CD8-positive, alpha-beta memory T cell (primary cell): ENCODE results near the gene MCM3AP. TPM values are rescaled to one million over a fixed set of nuclear protein-coding genes. Genes with fewer than 3 reads are reported as not detected.
A peak's percentile ranks its signal among the peaks of the same experiment; 100 is the strongest.

Experiments
- CTCF ChIA-PET: fragments of 350-600 bp; sonication (Branson Sonifier 250); formaldehyde crosslinking; loops from one replicate; lab custom pipeline; 2021; ENCODE audit warnings: antibody characterized with exemption; lab: Charles Lee
- POLR2A ChIA-PET: fragments of 350-600 bp; sonication (Branson Sonifier 250); formaldehyde crosslinking; loops from one replicate; lab custom pipeline; 2021; ENCODE audit warnings: antibody characterized with exemption; lab: Charles Lee
- DNase-seq, 5 donors: peaks; one replicate each; pipeline versions ENCODE4 v3.0.0 to v3.0.0-alpha.2; 2020 to 2022; ENCODE audit warnings: mixed read lengths in 1 of 5
- H3K27ac ChIP-seq: one replicate; pipeline ENCODE4 v1.7.0; 2013; ENCODE audit warnings: low read depth, mild to moderate bottlenecking, low read length, moderate library complexity
- H3K27me3 ChIP-seq: 2 replicates; pipeline ENCODE4 v1.7.0; 2013; ENCODE audit warnings: low read length, mild to moderate bottlenecking; ENCODE audit not compliant: insufficient read depth, poor library complexity, severe bottlenecking
- H3K36me3 ChIP-seq: 2 replicates; pipeline ENCODE4 v1.7.0; 2013; ENCODE audit warnings: mild to moderate bottlenecking, low read length, moderate library complexity; ENCODE audit not compliant: insufficient read depth
- H3K4me1 ChIP-seq: 2 replicates; pipeline ENCODE4 v1.7.0; 2013; ENCODE audit warnings: mild to moderate bottlenecking, low read length, moderate library complexity; ENCODE audit not compliant: insufficient read depth
- H3K4me3 ChIP-seq: 2 replicates; pipeline ENCODE4 v1.7.0; 2013; ENCODE audit warnings: mild to moderate bottlenecking, low read length
- H3K9me3 ChIP-seq: 2 replicates; pipeline ENCODE4 v1.7.0; 2013; ENCODE audit warnings: mild to moderate bottlenecking, low read length
- H3K27ac Mint-ChIP-seq, 8 donors: one replicate each; pipeline ENCODE4 v1.8.0; 2020 to 2021; ENCODE audit warnings: mixed read lengths in 8 of 8, mild to moderate bottlenecking in 6 of 8, inconsistent platforms in 3 of 8, moderate library complexity in 3 of 8
- H3K27me3 Mint-ChIP-seq, 2 donors: one replicate each; pipeline ENCODE4 v1.8.0; 2020 to 2021; ENCODE audit warnings: mixed read lengths in 2 of 2, mild to moderate bottlenecking in 1 of 2, moderate library complexity in 1 of 2
- H3K36me3 Mint-ChIP-seq, 3 donors: one replicate each; pipeline ENCODE4 v1.8.0; 2020 to 2021; ENCODE audit warnings: mixed read lengths in 3 of 3, inconsistent platforms in 1 of 3, mild to moderate bottlenecking in 1 of 3
- H3K4me1 Mint-ChIP-seq, 3 donors: one replicate each; pipeline ENCODE4 v1.8.0; 2020 to 2021; ENCODE audit warnings: mixed read lengths in 3 of 3, inconsistent platforms in 1 of 3, mild to moderate bottlenecking in 1 of 3
- H3K4me3 Mint-ChIP-seq, 7 donors: one replicate each; pipeline ENCODE4 v1.8.0; 2020 to 2021; ENCODE audit warnings: mixed read lengths in 7 of 7, mild to moderate bottlenecking in 6 of 7, moderate library complexity in 4 of 7, inconsistent platforms in 2 of 7
- H3K9me3 Mint-ChIP-seq, 5 donors: one replicate each; pipeline ENCODE4 v1.8.0; 2020 to 2022; ENCODE audit warnings: mixed read lengths in 5 of 5, mild to moderate bottlenecking in 3 of 5, moderate library complexity in 2 of 5, inconsistent platforms in 1 of 5
- polyA plus RNA-seq: library from polyadenylated mRNA; unstranded; fragments of 300-500 nt; fragmentation: Illumina TruSeq; gene quantifications from one replicate; pipeline ENCODE4 v1.2.3, GENCODE V29; 2021
- total RNA-seq, 2 experiments: library from RNA; stranded (reverse); gene quantifications; one replicate each; pipeline ENCODE4 v1.2.3, GENCODE V29; 2021

MCM3AP gene
- total and polyA plus RNA-seq, 3 experiments from 2014 or later = 56.7 to 133 (median 131) TPM

DNA sequence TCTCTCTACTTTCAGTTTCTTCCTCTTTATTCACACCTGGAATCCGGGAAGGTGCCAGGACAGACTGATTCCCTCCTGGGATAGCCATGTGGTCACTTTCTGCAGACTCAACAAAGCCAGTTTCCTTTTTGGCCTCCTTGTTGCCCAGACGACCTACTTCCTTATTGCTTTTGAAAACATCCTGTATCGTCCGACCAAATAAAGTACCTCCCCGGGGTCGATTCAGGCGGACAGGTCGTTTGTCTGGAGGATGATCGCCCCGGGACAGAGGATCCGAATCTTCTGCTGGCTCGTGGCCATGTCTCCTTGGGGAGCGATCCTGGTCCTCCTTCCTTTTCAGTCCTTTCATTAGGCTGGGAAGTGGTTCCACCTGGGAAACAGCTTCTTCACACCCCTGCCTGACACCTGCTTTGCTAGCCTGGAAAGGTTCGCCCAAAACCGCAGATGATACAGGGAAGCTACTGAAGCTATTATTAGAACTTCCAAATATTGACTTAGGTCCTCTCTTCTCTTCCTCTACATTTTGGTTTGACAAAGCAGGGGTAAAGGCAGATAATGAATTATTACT is 1.2 kb downstream of the MCM3AP start:
- Histone ChIP-seq H3K4me3 (no peak overlapping the region), H3K36me3 (peaks cover 32% of the 10 kb centered on the region), H3K4me1 (peaks cover 42% of the 10 kb centered on the region), H3K27ac (no peak overlapping the region), H3K27me3 (no peaks in the 10 kb centered on the region), H3K9me3 (no peaks in the 10 kb centered on the region)
- H3K36me3 Mint-ChIP-seq = peaks cover 7 to 54% (median 7%) of the 10 kb centered on the region in 3 donors
- ChIA-PET POLR2A (interaction anchor here (0.7 kb wide), 1 partner anchor 1618 kb away, joined by 3 read pairs; no protein-coding TSS in a partner anchor), CTCF (interaction anchor here (2.7 kb wide), 1 partner anchor 140 kb away, joined by 12 read pairs; no protein-coding TSS in a partner anchor)
- H3K27me3 Mint-ChIP-seq = no peaks in the 10 kb centered on the region
- peak overlapping the region in 4 of 8 donors; percentile 17 to 84 (median 62) for H3K27ac Mint-ChIP-seq
- peaks cover 41 to 78% (median 57%) of the 10 kb centered on the region in 3 donors for H3K4me1 Mint-ChIP-seq
- no peak for DNase-seq
- no peaks in the 10 kb centered on the region for H3K9me3 Mint-ChIP-seq
- peak overlapping the region; percentile 58 to 95 (median 81) for H3K4me3 Mint-ChIP-seq

DNA sequence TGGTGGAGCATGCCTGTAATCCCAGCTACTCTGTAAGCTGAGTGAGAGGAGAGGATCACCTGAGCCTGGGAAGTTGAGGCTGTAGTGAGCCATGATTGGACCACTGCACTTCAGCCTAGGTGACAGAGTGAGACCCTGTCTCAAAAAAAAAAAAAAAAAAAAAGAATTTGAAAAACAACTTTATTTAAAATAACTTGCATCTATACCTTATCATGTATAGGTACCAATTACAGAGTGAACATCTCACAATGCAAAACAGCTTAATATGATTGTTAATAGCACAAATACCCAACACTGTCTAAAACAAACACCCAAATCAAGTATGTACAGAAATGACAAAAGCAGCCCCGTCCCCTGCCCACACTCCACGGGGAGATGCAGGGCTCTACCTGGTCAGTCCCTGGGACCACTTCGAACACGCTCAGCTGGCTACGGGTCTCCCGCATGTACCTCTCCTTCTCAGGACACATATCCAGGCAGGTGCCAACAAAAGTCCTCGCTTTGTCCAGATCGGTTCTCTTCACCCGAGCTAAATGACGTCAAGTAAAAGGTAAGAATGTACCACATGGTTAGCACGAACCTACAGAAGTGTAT is 10.5 kb downstream of the MCM3AP start:
- ChIA-PET CTCF (interaction anchor here (0.6 to 1.2 kb wide), 2 partner anchors 14 to 16 kb away, joined by 3 to 4 read pairs; no protein-coding TSS in a partner anchor), POLR2A (no interaction called here)
- peaks cover 70% of the 10 kb centered on the region for H3K36me3 ChIP-seq
- H3K27ac Mint-ChIP-seq = peak overlapping the region in 2 of 8 donors; percentile 43 to 44
- H3K9me3 Mint-ChIP-seq = peaks cover 0 to 2% (median 0%) of the 10 kb centered on the region in 5 donors
- H3K4me1 ChIP-seq = no peaks in the 10 kb centered on the region
- peaks cover 13 to 16% (median 14%) of the 10 kb centered on the region in 3 donors for H3K4me1 Mint-ChIP-seq
- H3K4me3 ChIP-seq = no peak overlapping the region
- no peak overlapping the region for H3K4me3 Mint-ChIP-seq
- H3K9me3 ChIP-seq = no peaks in the 10 kb centered on the region
- H3K27ac ChIP-seq = no peak overlapping the region
- H3K27me3 ChIP-seq = no peaks in the 10 kb centered on the region
- H3K36me3 Mint-ChIP-seq = peaks cover 19 to 83% (median 27%) of the 10 kb centered on the region in 3 donors
- H3K27me3 Mint-ChIP-seq = peaks cover 0 to 2% of the 10 kb centered on the region in 2 donors
- DNase-seq = no peak

DNA sequence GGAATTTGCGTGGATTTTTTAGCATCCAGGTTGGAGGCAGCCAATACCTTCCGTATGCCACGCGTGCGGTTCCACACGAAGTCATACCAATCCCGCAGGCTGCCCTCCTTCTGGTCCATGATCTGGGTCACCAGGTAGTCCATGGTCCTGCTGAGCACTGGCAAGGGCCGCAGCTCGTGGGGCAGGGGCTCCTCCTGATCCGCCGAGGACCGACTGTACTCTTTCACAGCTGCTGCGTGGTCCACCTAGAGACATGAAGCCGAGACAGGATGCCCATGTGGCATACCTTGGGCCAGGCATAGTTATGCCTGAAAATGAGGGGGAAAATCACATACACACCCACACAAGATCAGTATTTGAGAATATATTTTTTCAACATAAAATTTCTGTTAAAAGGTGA is 12.1 kb downstream of the MCM3AP start:
- no peaks in the 10 kb centered on the region for H3K9me3 ChIP-seq
- no peaks in the 10 kb centered on the region for H3K4me1 ChIP-seq
- H3K36me3 ChIP-seq = peaks cover 64% of the 10 kb centered on the region
- Mint-ChIP-seq H3K9me3 (peaks cover 0 to 2% (median 0%) of the 10 kb centered on the region in 5 donors), H3K4me1 (peaks cover 7 to 11% (median 9%) of the 10 kb centered on the region in 3 donors), H3K27ac (no peak overlapping the region), H3K4me3 (peak overlapping the region in 1 of 7 donors; percentile 74), H3K27me3 (peaks cover 0 to 2% of the 10 kb centered on the region in 2 donors), H3K36me3 (peaks cover 19 to 84% (median 23%) of the 10 kb centered on the region in 3 donors)
- H3K27me3 ChIP-seq = no peaks in the 10 kb centered on the region
- ChIA-PET POLR2A (no interaction called here), CTCF (no interaction called here)
- no peak overlapping the region for H3K27ac ChIP-seq
- H3K4me3 ChIP-seq = no peak overlapping the region
- DNase-seq = no peak

DNA sequence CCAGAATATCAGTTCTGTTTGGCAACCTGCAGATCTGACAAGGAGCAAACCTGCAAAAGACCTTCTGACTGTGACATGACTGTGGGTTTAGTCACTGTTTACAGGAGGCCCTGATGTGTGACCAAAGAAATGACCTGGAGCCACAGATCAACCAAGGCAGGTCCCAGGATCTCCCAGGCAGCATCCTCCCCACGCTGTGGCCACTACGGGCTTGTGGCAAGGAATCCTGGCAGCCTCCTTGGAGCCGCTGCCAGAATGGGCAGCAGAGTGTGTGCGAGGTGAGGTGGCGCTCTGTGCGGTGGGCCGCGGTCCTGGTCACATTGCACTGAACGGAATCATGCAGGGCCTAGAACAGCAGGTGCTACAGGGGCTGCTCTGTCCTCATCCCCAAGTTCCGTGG is 15.9 kb downstream of the MCM3AP start:
- peaks cover 15 to 88% (median 17%) of the 10 kb centered on the region in 3 donors for H3K36me3 Mint-ChIP-seq
- POLR2A ChIA-PET = no interaction called here
- CTCF ChIA-PET = no interaction called here

DNA sequence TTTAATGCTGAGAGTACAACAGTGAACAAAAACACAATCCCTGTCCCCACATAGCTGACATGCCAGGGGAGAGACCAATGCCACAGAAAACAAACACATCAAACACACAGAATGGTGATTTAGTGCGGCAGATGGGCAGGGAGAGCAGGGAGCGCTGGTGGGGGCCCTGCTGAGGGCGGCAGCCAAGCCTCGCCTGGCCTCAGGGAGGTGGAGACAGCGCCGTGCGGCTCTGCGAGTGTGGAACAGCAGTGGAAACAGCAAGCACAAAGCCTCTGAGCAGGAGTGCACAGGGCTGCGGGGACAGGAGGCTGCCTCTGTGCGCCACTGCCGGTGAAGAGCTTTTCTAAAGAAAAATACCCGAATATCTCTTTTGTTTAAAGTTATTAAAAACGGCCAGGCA is 17.0 kb downstream of the MCM3AP start:
- no peaks in the 10 kb centered on the region for H3K9me3 Mint-ChIP-seq
- CTCF ChIA-PET = interaction anchor here (0.6 to 0.8 kb wide), 2 partner anchors 9 to 34 kb away, joined by 3 to 4 read pairs; no protein-coding TSS in a partner anchor
- peaks cover 11 to 87% (median 14%) of the 10 kb centered on the region in 3 donors for H3K36me3 Mint-ChIP-seq
- no peaks in the 10 kb centered on the region for H3K4me1 ChIP-seq
- peaks cover 0 to 3% (median 0%) of the 10 kb centered on the region in 3 donors for H3K4me1 Mint-ChIP-seq
- no peak overlapping the region for H3K4me3 Mint-ChIP-seq
- H3K4me3 ChIP-seq = no peak overlapping the region
- DNase-seq = no peak
- H3K27ac ChIP-seq = no peak overlapping the region
- peaks cover 0 to 2% of the 10 kb centered on the region in 2 donors for H3K27me3 Mint-ChIP-seq
- H3K9me3 ChIP-seq = no peaks in the 10 kb centered on the region
- peaks cover 58% of the 10 kb centered on the region for H3K36me3 ChIP-seq
- no peaks in the 10 kb centered on the region for H3K27me3 ChIP-seq
- POLR2A ChIA-PET = no interaction called here
- peak overlapping the region in 1 of 8 donors; percentile 70 for H3K27ac Mint-ChIP-seq

More for the DNA sequence above, 15.9 kb downstream of the MCM3AP start:
- peaks cover 0 to 2% (median 0%) of the 10 kb centered on the region in 5 donors for H3K9me3 Mint-ChIP-seq
- no peak overlapping the region for H3K4me3 Mint-ChIP-seq
- H3K4me1 Mint-ChIP-seq = peaks cover 0 to 5% (median 0%) of the 10 kb centered on the region in 3 donors
- DNase-seq = no peak
- Histone ChIP-seq H3K4me3 (no peak overlapping the region), H3K27ac (no peak overlapping the region), H3K9me3 (no peaks in the 10 kb centered on the region), H3K4me1 (no peaks in the 10 kb centered on the region), H3K27me3 (no peaks in the 10 kb centered on the region), H3K36me3 (peaks cover 58% of the 10 kb centered on the region)
- peaks cover 0 to 2% of the 10 kb centered on the region in 2 donors for H3K27me3 Mint-ChIP-seq
- H3K27ac Mint-ChIP-seq = peak overlapping the region in 1 of 8 donors; percentile 58

DNA sequence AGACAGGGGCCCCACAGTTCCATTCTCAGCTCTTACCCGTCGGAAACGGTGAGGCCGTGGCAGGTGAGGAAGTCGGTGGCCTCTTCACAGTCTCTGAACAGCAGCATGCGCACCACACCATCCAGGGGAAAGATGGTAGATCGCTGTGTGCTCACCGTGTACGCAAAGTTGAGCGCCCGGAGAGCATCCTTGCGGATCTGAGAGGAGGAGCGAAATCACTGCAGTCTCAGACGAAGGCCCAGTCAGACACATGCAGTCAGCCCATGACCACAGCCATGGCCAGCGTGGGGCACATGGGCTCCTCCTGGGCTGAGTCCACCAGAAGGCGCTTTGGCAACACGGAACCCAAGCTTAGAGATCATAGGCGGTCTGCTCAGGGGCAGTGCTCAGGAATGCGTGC is 18.5 kb downstream of the MCM3AP start:
- ChIA-PET POLR2A (no interaction called here), CTCF (no interaction called here)
- H3K27ac ChIP-seq = no peak overlapping the region
- no peaks in the 10 kb centered on the region for H3K9me3 ChIP-seq
- H3K4me3 ChIP-seq = no peak overlapping the region
- Mint-ChIP-seq H3K27me3 (no peaks in the 10 kb centered on the region), H3K27ac (peak overlapping the region in 2 of 8 donors; percentile 51 to 69), H3K36me3 (peaks cover 3 to 84% (median 12%) of the 10 kb centered on the region in 3 donors), H3K4me3 (no peak overlapping the region), H3K4me1 (no peaks in the 10 kb centered on the region), H3K9me3 (no peaks in the 10 kb centered on the region)
- H3K36me3 ChIP-seq = peaks cover 47% of the 10 kb centered on the region
- H3K4me1 ChIP-seq = no peaks in the 10 kb centered on the region
- no peak for DNase-seq
- no peaks in the 10 kb centered on the region for H3K27me3 ChIP-seq

DNA sequence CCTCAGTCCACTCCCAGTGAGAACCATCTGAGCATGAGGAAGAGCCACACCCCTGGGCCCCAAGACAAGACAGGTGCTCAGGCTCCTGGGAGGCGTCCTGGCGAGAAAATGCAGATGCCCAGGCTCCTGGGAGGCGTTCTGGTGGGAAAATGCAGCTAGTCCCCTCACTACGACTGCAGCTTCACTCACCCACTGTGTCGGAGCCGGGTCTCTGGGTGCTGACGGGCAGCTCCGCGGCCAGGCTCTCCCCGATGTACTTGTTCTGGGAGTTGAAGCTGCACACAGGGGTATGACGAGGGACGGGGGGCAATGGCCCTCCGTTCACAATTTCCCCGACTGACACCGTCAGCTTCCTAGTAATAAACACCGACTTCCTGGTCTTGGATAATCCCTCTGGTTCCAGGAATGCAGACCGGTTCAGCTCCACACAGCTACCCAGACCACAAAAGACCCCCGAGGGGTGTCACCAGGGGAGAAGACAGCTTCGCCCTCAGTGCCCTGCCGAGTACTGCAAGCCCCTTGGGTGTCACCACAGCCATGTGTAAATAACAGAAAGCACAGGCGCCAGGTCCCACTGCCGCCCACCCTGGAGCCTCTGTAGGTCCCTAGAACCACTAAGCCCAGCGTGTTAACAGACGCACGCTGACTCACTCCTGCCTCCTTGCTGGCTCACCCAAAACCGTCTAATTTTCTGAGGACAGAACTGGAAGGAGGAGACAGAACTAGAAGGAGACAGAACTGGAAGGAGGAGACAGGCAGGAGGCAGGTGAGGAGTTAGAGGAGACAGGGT is 19.5 kb downstream of the MCM3AP start:
- peaks cover 46% of the 10 kb centered on the region for H3K36me3 ChIP-seq
- DNase-seq = no peak
- Mint-ChIP-seq H3K27me3 (no peaks in the 10 kb centered on the region), H3K36me3 (peaks cover 3 to 84% (median 11%) of the 10 kb centered on the region in 3 donors), H3K9me3 (no peaks in the 10 kb centered on the region), H3K27ac (peak overlapping the region in 4 of 8 donors; percentile 29 to 93 (median 58)), H3K4me1 (no peaks in the 10 kb centered on the region), H3K4me3 (no peak overlapping the region)
- no peaks in the 10 kb centered on the region for H3K9me3 ChIP-seq
- ChIA-PET POLR2A (no interaction called here), CTCF (no interaction called here)
- no peaks in the 10 kb centered on the region for H3K27me3 ChIP-seq
- no peak overlapping the region for H3K27ac ChIP-seq
- no peaks in the 10 kb centered on the region for H3K4me1 ChIP-seq
- H3K4me3 ChIP-seq = no peak overlapping the region
